K562 (cell line): Measurements from ENCODE around the gene NUP62. TPM values are rescaled to one million over a fixed set of nuclear protein-coding genes. Genes with fewer than 3 reads are reported as not detected.

Source experiments
- ATAC-seq: fragments of 200-7000 bp; cut with Tn5 transposase; 3 replicates; pipeline ENCODE4 v1.9.1; 2020; ENCODE audit warnings: moderate library complexity
- BruUV-seq: library from RNA; stranded (reverse); fragments of 400-500 nt; replicated peaks from 2 replicates; lab custom pipeline; 2021; lab: Mats Ljungman, UMichigan
- CTCF ChIA-PET: fragments of 300-600 bp; formaldehyde crosslinking; extraction: SDS; loops from one replicate; lab custom pipeline; 2021; ENCODE audit warnings: low intra/inter-chr PET ratio; lab: Yijun Ruan, JAX
- POLR2A ChIA-PET: fragments of 300-600, 350-650 bp; sonication (Branson Sonifier 250); formaldehyde crosslinking; extraction: SDS; loops from one replicate; lab custom pipeline; 2021; ENCODE audit warnings: antibody characterized with exemption, inconsistent platforms; lab: Yijun Ruan, JAX
- DNase-seq, 4 experiments: peaks; one replicate each; pipeline versions ENCODE4 v3.0.0 to v3.0.0-alpha.2; 2011 to 2018; ENCODE audit warnings: low spot score in 3 of 4, mixed read lengths in 3 of 4; ENCODE audit errors: extremely low read depth in 1 of 4
- FAIRE-seq: peaks from 2 replicates; lab custom pipeline; 2011; peaks lifted over from hg19 to GRCh38; lab: Jason Lieb, UNC
- H2AFZ ChIP-seq: 2 replicates; pipeline ENCODE4 v1.6.0; 2011; ENCODE audit warnings: low read depth, low read length, control low read depth, inconsistent platforms
- H3K27ac ChIP-seq: fragments of 200-600 bp; 3 replicates; pipeline ENCODE4 v1.8.0; 2011; ENCODE audit warnings: low read depth, mild to moderate bottlenecking, control low read depth, inconsistent platforms, low read length, moderate library complexity, mixed read lengths; ENCODE audit errors: extremely low read depth
- H3K27me3 ChIP-seq, 2 experiments: fragments of 300-600 bp in 1 of 2; 2 replicates in 1 of 2; 3 replicates in 1 of 2; pipeline versions ENCODE4 v1.6.0 to v1.8.0; 2011; ENCODE audit warnings: inconsistent platforms in 2 of 2, low read length in 2 of 2, mild to moderate bottlenecking in 1 of 2, mixed read lengths in 1 of 2, moderate library complexity in 1 of 2; ENCODE audit not compliant: control insufficient read depth in 2 of 2, insufficient read depth in 2 of 2
- H3K36me3 ChIP-seq: fragments of 300-600 bp; 3 replicates; pipeline ENCODE4 v1.8.0; 2011; ENCODE audit warnings: mild to moderate bottlenecking, low read length, inconsistent platforms; ENCODE audit not compliant: control insufficient read depth, insufficient read depth
- H3K4me1 ChIP-seq, 2 experiments: fragments of 200-600 bp in 1 of 2; replicated peaks in 1 of 2; 2 replicates in 1 of 2; 3 replicates in 1 of 2; pipeline versions ENCODE4 v1.5.1 to v1.8.0; 2011; ENCODE audit warnings: inconsistent platforms in 2 of 2, low read length in 2 of 2, mild to moderate bottlenecking in 1 of 2, mixed read lengths in 1 of 2, moderate library complexity in 1 of 2; ENCODE audit not compliant: control insufficient read depth in 2 of 2, insufficient read depth in 2 of 2
- H3K4me2 ChIP-seq: 2 replicates; pipeline ENCODE4 v1.6.1; 2011; ENCODE audit warnings: low read length, control low read depth, inconsistent platforms, mixed read lengths; ENCODE audit not compliant: insufficient read depth
- H3K4me3 ChIP-seq: fragments of 200-600 bp; sonication (generic), shearing (Covaris generic); 2 replicates; pipeline ENCODE4 v1.5.1; 2016; ENCODE audit warnings: control low read depth, inconsistent platforms
- H3K79me2 ChIP-seq: fragments of 200-600 bp; 3 replicates; pipeline ENCODE4 v1.8.0; 2011; ENCODE audit warnings: low read length, inconsistent platforms; ENCODE audit not compliant: control insufficient read depth, insufficient read depth
- H3K9ac ChIP-seq, 2 experiments: 2 replicates each; pipeline versions ENCODE4 v1.6.0 to v1.6.1; 2011; ENCODE audit warnings: low read depth in 2 of 2, low read length in 2 of 2, control low read depth in 1 of 2, inconsistent platforms in 1 of 2, mild to moderate bottlenecking in 1 of 2, mixed read lengths in 1 of 2; ENCODE audit not compliant: insufficient read depth in 1 of 2
- H3K9me1 ChIP-seq: one replicate; pipeline ENCODE4 v1.6.0; 2011; ENCODE audit warnings: inconsistent platforms, mild to moderate bottlenecking, low read length, moderate library complexity; ENCODE audit not compliant: control insufficient read depth, insufficient read depth
- H3K9me3 ChIP-seq: replicated peaks from 2 replicates; pipeline ENCODE4 v1.5.1; 2011; ENCODE audit warnings: low read depth, low read length, inconsistent platforms; ENCODE audit not compliant: control insufficient read depth, insufficient read depth
- H4K20me1 ChIP-seq: replicated peaks from 2 replicates; pipeline ENCODE4 v1.6.1; 2011; ENCODE audit warnings: low read length, inconsistent platforms, mixed read lengths; ENCODE audit not compliant: control insufficient read depth, insufficient read depth
- ASH1L ChIP-seq: fragments of 450-650 bp; IDR thresholded peaks from 2 replicates; pipeline ENCODE4 v1.6.1; 2018; ENCODE audit warnings: borderline replicate concordance, mild to moderate bottlenecking, low read depth; ENCODE audit not compliant: partially characterized antibody
- CBX3 ChIP-seq, 2 experiments: IDR thresholded peaks; 1 replicate in 1 of 2; 2 replicates in 1 of 2; pipeline ENCODE4 v1.6.1; 2012; ENCODE audit warnings: inconsistent platforms in 2 of 2, low read length in 2 of 2, borderline replicate concordance in 1 of 2, control low read depth in 1 of 2
- ESRRA ChIP-seq: fragments of 450-650 bp; IDR thresholded peaks from 2 replicates; pipeline ENCODE4 v1.6.1; 2014; ENCODE audit warnings: low read depth, mild to moderate bottlenecking, moderate library complexity, borderline replicate concordance
- PBX2 ChIP-seq, 2 experiments: IDR thresholded peaks in 1 of 2; conservative IDR thresholded peaks in 1 of 2; 2 replicates each; pipeline ENCODE4 v1.6.1; 2016; ENCODE audit warnings: low read depth in 2 of 2, mild to moderate bottlenecking in 1 of 2, missing compliant biosample characterization in 1 of 2, missing genetic modification characterization in 1 of 2, moderate library complexity in 1 of 2
- PKNOX1 ChIP-seq: fragments of 450-650 bp; IDR thresholded peaks from 2 replicates; pipeline ENCODE4 v1.6.1; 2016
- RBM25 ChIP-seq: fragments of 200-400 bp; formaldehyde crosslinking; IDR thresholded peaks from 2 replicates; pipeline ENCODE4 v1.6.1; 2018; ENCODE audit warnings: low read length, low read depth, moderate library complexity; ENCODE audit not compliant: severe bottlenecking
- SP2 ChIP-seq: IDR thresholded peaks from 2 replicates; pipeline ENCODE4 v1.6.1; 2011; ENCODE audit warnings: mild to moderate bottlenecking, low read depth, low read length, moderate library complexity; ENCODE audit not compliant: poor library complexity, severe bottlenecking; ENCODE audit errors: extremely low read depth
- USF1 ChIP-seq: sonication (generic); formaldehyde crosslinking; IDR thresholded peaks from 2 replicates; pipeline ENCODE4 v1.9.0; 2022; ENCODE audit warnings: mild to moderate bottlenecking, missing genetic modification reagents
- USF2 ChIP-seq: sonication (generic); formaldehyde crosslinking; IDR thresholded peaks from 2 replicates; pipeline ENCODE4 v1.5.0; 2020; ENCODE audit warnings: missing genetic modification reagents
- ZBTB33 ChIP-seq: sonication (generic); formaldehyde crosslinking; IDR thresholded peaks from 2 replicates; pipeline ENCODE4 v1.8.1; 2023; ENCODE audit warnings: mild to moderate bottlenecking, missing genetic modification reagents
- ZNF217 ChIP-seq: sonication (generic); formaldehyde crosslinking; IDR thresholded peaks from 2 replicates; pipeline ENCODE4 v1.8.0; 2022; ENCODE audit warnings: mild to moderate bottlenecking, missing genetic modification reagents
- ZNF384 ChIP-seq: IDR thresholded peaks from 2 replicates; pipeline ENCODE4 v1.6.1; 2012; ENCODE audit warnings: low read depth, low read length, improper control_type of control experiment
- WGBS: fragments of 100-300 bp; shearing (Covaris generic); methylation state at CpG from one replicate; pipeline ENCODE4 v1.1.6; 2016; ENCODE audit warnings: low coverage, mixed read lengths; ENCODE audit not compliant: insufficient coverage; ENCODE audit errors: missing lambda C conversion rate; 5-methylcytosine and 5-hydroxymethylcytosine counted together
- in situ Hi-C: fragments of 300-500 bp; cut with MboI; formaldehyde crosslinking; loops from 4 replicates; pipeline ENCODE4 v1.15.0; 2018; ENCODE audit warnings: inconsistent platforms, mixed read lengths
- intact Hi-C: fragments of 100-400 bp; cut with micrococcal nuclease; formaldehyde crosslinking; loops from 2 replicates; pipeline ENCODE4 v1.14.2; 2022
- polyA plus RNA-seq, 8 experiments: library from polyadenylated mRNA; depleted of rRNA in 4 of 8; stranded (reverse) in 5 of 8; unstranded in 3 of 8; fragments of >200 nt; fragmentation: Nextera tagmentation in 2 of 8; fragmentation: Illumina TruSeq in 1 of 8; extraction: Ambion mirVana in 2 of 8; extraction: Trizol in 1 of 8; gene quantifications; 2 replicates each; pipeline versions ENCODE4 v1.2.1 to v1.2.3, GENCODE V29; 2011 to 2014; ENCODE audit warnings: inconsistent platforms in 1 of 8, missing spikeins in 1 of 8
- total RNA-seq, 7 experiments: library from RNA; depleted of rRNA in 6 of 7; stranded (reverse); fragments of >200 nt in 6 of 7; fragmentation: Illumina TruSeq in 2 of 7; extraction: Trizol in 2 of 7; gene quantifications; 2 replicates each; pipeline versions ENCODE4 v1.2.1 to v1.2.3, GENCODE V29; 2011 to 2021; ENCODE audit warnings: low replicate concordance in 1 of 7

The NUP62 gene
- total and polyA plus RNA-seq, 9 of the 15 experiments (the other 6 are each of a cell fraction or from before 2014, with no cell fraction given): 16.9 to 109 (median 66.0) TPM

GRCh38 chr19:49881672-49882394, 47.5 kb downstream of the NUP62 start:
- WGBS: 77% methylated on average over 30 of the region's 31 CpGs
- no peak for ATAC-seq
- Histone ChIP-seq H3K79me2 (peaks cover 4% of the 10 kb centered on the region), H3K9me3 (no peaks in the 10 kb centered on the region), H3K27me3 (no peaks in the 10 kb centered on the region), H3K4me3 (no peak overlapping the region), H3K4me1 (peaks cover 6 to 54% of the 10 kb centered on the region in 2 experiments; a peak in 3 of 5 replicates), H3K9me1 (no peaks in the 10 kb centered on the region), H4K20me1 (no peaks in the 10 kb centered on the region), H2AFZ (no peak overlapping the region), H3K9ac (peak overlapping the region in 1 of 2 experiments; percentile 66; a peak in 2 of 4 replicates), H3K27ac (no peak overlapping the region), H3K36me3 (peaks cover 55% of the 10 kb centered on the region), H3K4me2 (no peak overlapping the region)
- intact Hi-C loops: no loop called here
- BruUV-seq: no TSS peak
- in situ Hi-C loops: no loop called here
- FAIRE-seq: no peak
- ChIA-PET POLR2A (interaction anchor here (0.6 kb wide), 4 partner anchors 31 to 61 kb away, joined by 3 to 4 read pairs (median 3); no protein-coding TSS in a partner anchor), CTCF (no interaction called here)
- DNase-seq: peak; percentile 57 to 83 (median 72)
- TF ChIP-seq ZBTB33 (peak; percentile 84; the same call in 1 of the 2 replicates), CBX3 (IDR thresholded peaks at IDR 0.05; ENCODE audit: borderline replicate concordance in 1 of 2, low read length in 2 of 2) (no peak), SP2 (peak; percentile 62), PBX2 (CRISPR knock-in tag; IDR thresholded peaks at IDR 0.05; ENCODE audit: low read depth) (peak; percentile 62; the same call in 1 of the 2 replicates), PBX2 (tag; conservative IDR thresholded peaks at IDR 0.05; ENCODE audit: low read depth) (peak; percentile 74), USF2 (peak; percentile 57), ESRRA (no peak), PKNOX1 (peak; percentile 97), USF1 (CRISPR knock-in tag) (peak; percentile 84), RBM25 (peak; percentile 54), ZNF384 (no peak), ASH1L (peak; percentile 58), ZNF217 (CRISPR knock-in tag) (no peak)
